HEK293T (cell line): ENCODE results near the gene LRMDA.

Experiments
- CTCF ChIA-PET: fragments of 350-600 bp; formaldehyde crosslinking; extraction: SDS; loops from one replicate; lab custom pipeline; 2021; ENCODE audit warnings: antibody characterized with exemption, inconsistent platforms; lab: Yijun Ruan, JAX
- POLR2A ChIA-PET: fragments of 350-600 bp; formaldehyde crosslinking; extraction: SDS; loops from one replicate; lab custom pipeline; 2020; ENCODE audit warnings: antibody characterized with exemption, inconsistent platforms; lab: Yijun Ruan, JAX
- DNase-seq: peaks from one replicate; pipeline ENCODE4 v3.0.0; 2012; ENCODE audit warnings: mixed read lengths; ENCODE audit errors: extremely low spot score
- ARNT ChIP-seq: fragments of 450-650 bp; IDR thresholded peaks from 2 replicates; pipeline ENCODE4 v1.6.1; 2017; ENCODE audit warnings: mild to moderate bottlenecking
- BHLHE40 ChIP-seq: fragments of 450-650 bp; IDR thresholded peaks from 2 replicates; pipeline ENCODE4 v1.6.1; 2016; ENCODE audit warnings: mild to moderate bottlenecking, moderate library complexity, borderline replicate concordance
- CTBP1 ChIP-seq: fragments of 450-650 bp; IDR thresholded peaks from 2 replicates; pipeline ENCODE4 v1.6.1; 2016; ENCODE audit warnings: borderline replicate concordance
- ELF4 ChIP-seq: fragments of 450-650 bp; IDR thresholded peaks from 2 replicates; pipeline ENCODE4 v1.6.1; 2017; ENCODE audit warnings: antibody characterized with exemption
- FOXA1 ChIP-seq: fragments of 450-650 bp; IDR thresholded peaks from 2 replicates; pipeline ENCODE4 v1.6.1; 2016; ENCODE audit warnings: mild to moderate bottlenecking
- FOXK2 ChIP-seq: fragments of 450-650 bp; IDR thresholded peaks from 2 replicates; pipeline ENCODE4 v1.6.1; 2016; ENCODE audit warnings: mild to moderate bottlenecking
- FOXM1 ChIP-seq: fragments of 450-650 bp; IDR thresholded peaks from 2 replicates; pipeline ENCODE4 v1.6.1; 2017; ENCODE audit warnings: mild to moderate bottlenecking, borderline replicate concordance
- HDGF ChIP-seq: fragments of 450-650 bp; IDR thresholded peaks from 2 replicates; pipeline ENCODE4 v1.6.1; 2017; ENCODE audit warnings: antibody characterized with exemption, borderline replicate concordance
- L3MBTL2 ChIP-seq: fragments of 450-650 bp; conservative IDR thresholded peaks from 2 replicates; pipeline ENCODE4 v1.6.1; 2016; ENCODE audit warnings: mild to moderate bottlenecking
- LEF1 ChIP-seq: fragments of 450-650 bp; IDR thresholded peaks from 2 replicates; pipeline ENCODE4 v1.6.1; 2017; ENCODE audit warnings: mild to moderate bottlenecking, borderline replicate concordance
- NFRKB ChIP-seq: fragments of 450-650 bp; IDR thresholded peaks from 2 replicates; pipeline ENCODE4 v1.6.1; 2016; ENCODE audit warnings: mild to moderate bottlenecking, moderate library complexity
- PKNOX1 ChIP-seq: fragments of 450-650 bp; IDR thresholded peaks from 2 replicates; pipeline ENCODE4 v1.6.1; 2016
- SP1 ChIP-seq: fragments of 450-650 bp; IDR thresholded peaks from 2 replicates; pipeline ENCODE4 v1.6.1; 2017
- SUZ12 ChIP-seq: fragments of 450-650 bp; IDR thresholded peaks from 2 replicates; pipeline ENCODE4 v1.6.1; 2016; ENCODE audit warnings: mild to moderate bottlenecking
- TARDBP ChIP-seq: fragments of 450-650 bp; IDR thresholded peaks from 2 replicates; pipeline ENCODE4 v1.6.1; 2016
- ZNF384 ChIP-seq: fragments of 450-650 bp; IDR thresholded peaks from 2 replicates; pipeline ENCODE4 v1.6.1; 2016

Gene LRMDA

GRCh38 chr10:75924309-75924902 lies 493.0 kb downstream of the LRMDA start:
- ChIA-PET POLR2A (no interaction called here), CTCF (interaction anchor here (0.6 to 0.7 kb wide), 2 partner anchors 102 to 152 kb away, joined by 3 to 5 read pairs; no protein-coding TSS in a partner anchor)

GRCh38 chr10:75925999-75926398 lies 494.6 kb downstream of the LRMDA start:
- ChIA-PET POLR2A (no interaction called here), CTCF (no interaction called here)
- no peak for DNase-seq
- TF ChIP-seq ELF4, result no peak
- TF ChIP-seq FOXK2, result no peak
- no peak for TF ChIP-seq L3MBTL2
- no peak for TF ChIP-seq FOXA1
- TF ChIP-seq ZNF384, result no peak
- no peak for TF ChIP-seq ARNT
- no peak for TF ChIP-seq LEF1
- TF ChIP-seq SUZ12, result no peak
- no peak for TF ChIP-seq BHLHE40

More at GRCh38 chr10:75924309-75924902, 493.0 kb downstream of the LRMDA start:
- DNase-seq, result no peak
- TF ChIP-seq ARNT (no peak), ZNF384 (no peak), SUZ12 (no peak), PKNOX1 (no peak), L3MBTL2 (no peak), SP1 (no peak), FOXA1 (no peak), LEF1 (no peak), FOXM1 (no peak), NFRKB (no peak), BHLHE40 (no peak), HDGF (no peak), FOXK2 (no peak), CTBP1 (no peak), TARDBP (no peak), ELF4 (no peak)

GRCh38 chr10:75926763-75927162 lies 495.3 kb downstream of the LRMDA start:
- DNase-seq, result no peak
- TF ChIP-seq ZNF384 (no peak), FOXM1 (no peak)
- CTCF ChIA-PET, result no interaction called here
- POLR2A ChIA-PET, result no interaction called here

- no peak for DNase-seq
- ChIA-PET CTCF (no interaction called here), POLR2A (no interaction called here)
- TF ChIP-seq SP1, result no peak
These were observed 496.8 kb downstream of the LRMDA start for GRCh38 chr10:75928231-75928630.

- TF ChIP-seq PKNOX1 (0 out of 2 replicates have a peak, but pooled peaks have one; percentile 6), HDGF (no peak)
- ChIA-PET CTCF (no interaction called here), POLR2A (no interaction called here)
- DNase-seq, result no peak
These were observed 498.3 kb downstream of the LRMDA start for GRCh38 chr10:75929630-75930161.

GRCh38 chr10:75932921-75933320 lies 501.5 kb downstream of the LRMDA start:
- POLR2A ChIA-PET, result no interaction called here
- TF ChIP-seq FOXM1 (no peak), L3MBTL2 (no peak), ZNF384 (no peak), FOXK2 (no peak), NFRKB (no peak), ARNT (no peak), CTBP1 (no peak), TARDBP (no peak), SUZ12 (no peak), LEF1 (no peak), BHLHE40 (no peak), FOXA1 (no peak), SP1 (no peak), HDGF (no peak), ELF4 (no peak), PKNOX1 (no peak)
- CTCF ChIA-PET, result no interaction called here
- DNase-seq, result no peak

GRCh38 chr10:75935240-75935639 lies 503.8 kb downstream of the LRMDA start:
- no peak for TF ChIP-seq ARNT
- TF ChIP-seq ELF4, result no peak
- TF ChIP-seq NFRKB, result no peak
- no peak for TF ChIP-seq FOXM1
- TF ChIP-seq FOXA1, result no peak
- TF ChIP-seq BHLHE40, result no peak
- no peak for TF ChIP-seq FOXK2
- no peak for TF ChIP-seq HDGF
- TF ChIP-seq L3MBTL2, result no peak
- TF ChIP-seq PKNOX1, result no peak
- TF ChIP-seq ZNF384, result no peak
- no peak for TF ChIP-seq LEF1
- TF ChIP-seq SUZ12, result no peak
- no peak for TF ChIP-seq TARDBP
- TF ChIP-seq SP1, result no peak
- ChIA-PET CTCF (no interaction called here), POLR2A (no interaction called here)
- no peak for DNase-seq
